Activated T-cell treated with anti-CD3 and anti-CD28 coated beads, Interleukin-2, amount 50 U/mL, for 72 hours (primary cell): ENCODE results near the gene KLHL29. TPM values are rescaled to one million over a fixed set of nuclear protein-coding genes. Genes with fewer than 3 reads are reported as not detected.

ENCODE experiments used
- ATAC-seq, 2 donors: fragments of 150-1000 bp; cut with Tn5 transposase; replicated peaks in 1 of 2; 2 replicates each; pipeline ENCODE4 v1.10.0; 2021; ENCODE audit warnings: moderate library complexity in 2 of 2, mild to moderate bottlenecking in 1 of 2
- DNase-seq, 2 donors: peaks; one replicate each; pipeline ENCODE4 v3.0.0; 2021 to 2022; ENCODE audit warnings: mixed read lengths in 1 of 2
- H3K27ac Mint-ChIP-seq: one replicate; pipeline ENCODE4 v1.8.0; 2022; ENCODE audit warnings: mild to moderate bottlenecking, moderate library complexity, mixed read lengths
- H3K27me3 Mint-ChIP-seq: one replicate; pipeline ENCODE4 v1.8.0; 2022; ENCODE audit warnings: low read depth, mixed read lengths
- H3K36me3 Mint-ChIP-seq, 2 donors: one replicate each; pipeline ENCODE4 v1.8.0; 2022; ENCODE audit warnings: mixed read lengths in 2 of 2, mild to moderate bottlenecking in 1 of 2; ENCODE audit not compliant: insufficient read depth in 2 of 2
- H3K4me1 Mint-ChIP-seq: one replicate; pipeline ENCODE4 v1.8.0; 2022; ENCODE audit warnings: low read depth, mixed read lengths
- H3K4me3 Mint-ChIP-seq, 2 donors: one replicate each; pipeline ENCODE4 v1.8.0; 2022; ENCODE audit warnings: mild to moderate bottlenecking in 2 of 2, mixed read lengths in 2 of 2, moderate library complexity in 2 of 2
- H3K9me3 Mint-ChIP-seq, 2 donors: one replicate each; pipeline ENCODE4 v1.8.0; 2022; ENCODE audit warnings: mixed read lengths in 2 of 2
- total RNA-seq, 2 donors: library from RNA; stranded (reverse); gene quantifications; one replicate each; pipeline ENCODE4 v1.2.3, GENCODE V29; 2022

Gene KLHL29
- total RNA-seq, 2 donors from 2014 or later: 2.5 to 4.0 TPM

DNA sequence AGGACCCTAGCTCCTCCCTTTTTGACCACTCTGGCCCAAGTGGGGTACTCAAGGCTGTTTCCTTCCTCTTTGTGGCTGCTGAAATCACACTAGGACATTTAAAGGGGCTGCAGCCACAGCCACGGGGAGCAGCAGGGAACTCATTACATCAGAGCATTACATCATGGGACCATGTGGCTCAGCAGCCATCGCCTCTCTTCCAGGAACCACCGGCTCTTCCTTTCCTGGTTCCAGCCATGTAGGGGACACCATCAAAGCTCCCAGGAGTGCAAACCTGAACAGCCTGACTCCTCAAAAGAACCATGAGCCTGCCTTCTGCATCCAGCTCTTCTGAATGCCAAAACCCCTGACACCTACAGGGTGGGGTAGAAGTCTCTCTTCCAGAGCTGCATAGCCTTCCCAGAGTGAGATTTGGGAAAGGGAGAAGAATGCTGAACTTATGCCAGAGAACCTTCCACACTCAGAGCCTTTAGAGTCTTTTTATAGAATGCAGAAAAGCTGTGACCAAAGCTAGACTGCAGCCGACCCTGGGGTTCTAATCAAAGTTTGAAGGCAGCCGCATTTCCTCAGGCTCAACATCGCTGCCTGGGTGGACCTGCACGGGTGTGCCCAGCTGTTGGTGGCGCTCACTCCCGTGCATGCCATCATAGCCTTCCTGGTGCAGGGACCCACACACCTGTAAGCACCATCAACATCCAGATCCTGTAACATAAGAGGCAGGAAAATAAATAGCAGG, 121.7 kb downstream of the KLHL29 start:
- H3K27me3 Mint-ChIP-seq: peaks cover 6% of the 10 kb centered on the region
- no peak overlapping the region for H3K4me3 Mint-ChIP-seq
- H3K27ac Mint-ChIP-seq: no peak overlapping the region

DNA sequence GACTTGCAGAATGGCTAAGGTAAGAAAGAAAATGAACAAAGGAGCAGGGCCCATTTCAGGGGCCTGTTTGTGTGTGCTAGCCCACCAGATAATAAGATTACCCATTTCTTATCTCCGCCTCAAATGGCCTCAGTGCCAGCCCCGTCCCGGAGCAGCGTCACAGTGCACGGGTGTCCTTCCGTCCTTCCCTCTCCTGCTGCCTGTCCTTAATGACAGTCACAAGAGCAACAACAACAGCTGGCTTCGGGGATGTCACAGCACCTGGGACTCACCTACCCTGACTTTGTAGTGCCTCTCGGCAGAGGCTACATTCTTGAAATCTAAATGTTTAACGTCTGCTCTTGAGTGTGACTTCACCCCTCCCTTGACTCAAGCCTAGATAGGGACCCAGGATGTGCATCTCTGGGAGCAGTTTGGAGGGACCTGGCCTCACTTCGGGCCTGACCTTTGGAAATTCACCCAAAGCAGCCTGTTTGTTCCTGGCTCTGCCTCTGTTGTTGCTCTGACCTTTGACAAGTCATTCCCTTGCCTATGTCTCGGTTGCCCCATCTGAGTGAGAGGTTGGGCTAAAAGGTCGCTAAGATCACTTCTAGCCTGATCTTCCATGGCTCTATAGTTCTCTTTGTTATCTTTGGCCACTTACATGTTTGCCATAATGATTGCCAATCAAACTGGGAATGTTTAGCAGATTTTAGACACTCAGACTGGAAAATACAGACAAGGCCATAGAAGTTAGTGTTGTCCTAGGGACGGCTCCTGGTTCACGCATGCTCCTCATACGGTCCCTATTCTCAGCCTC, 122.5 kb downstream of the KLHL29 start:
- DNase-seq (no peak), ATAC-seq (no peak)
- peaks cover 6% of the 10 kb centered on the region for H3K27me3 Mint-ChIP-seq
- H3K9me3 Mint-ChIP-seq: no peaks in the 10 kb centered on the region
- no peaks in the 10 kb centered on the region for H3K36me3 Mint-ChIP-seq
- no peak overlapping the region for H3K27ac Mint-ChIP-seq
- H3K4me3 Mint-ChIP-seq: no peak overlapping the region
- peaks cover 6% of the 10 kb centered on the region for H3K4me1 Mint-ChIP-seq

More for the DNA sequence above, 121.7 kb downstream of the KLHL29 start:
- H3K36me3 Mint-ChIP-seq: no peaks in the 10 kb centered on the region
- peaks cover 6% of the 10 kb centered on the region for H3K4me1 Mint-ChIP-seq
- no peaks in the 10 kb centered on the region for H3K9me3 Mint-ChIP-seq
- DNase-seq (no peak), ATAC-seq (no peak)

DNA sequence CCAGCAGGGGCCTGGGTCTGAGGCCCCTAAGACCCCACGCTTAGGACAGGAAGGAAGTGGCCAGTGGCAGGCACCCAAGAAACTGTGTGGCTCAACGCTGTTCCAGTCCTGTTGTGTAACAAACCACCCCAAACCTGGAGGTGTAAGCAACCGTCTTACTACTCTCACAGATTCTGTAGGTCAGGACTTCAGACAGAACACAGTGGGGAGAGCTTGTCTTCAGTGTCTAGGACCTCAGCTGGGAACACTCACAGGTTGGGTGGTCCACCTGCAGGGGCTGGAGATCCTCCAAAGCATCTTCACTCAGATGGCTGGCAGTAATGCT, 123.0 kb downstream of the KLHL29 start:
- H3K27me3 Mint-ChIP-seq: peaks cover 6% of the 10 kb centered on the region
- peaks cover 6% of the 10 kb centered on the region for H3K4me1 Mint-ChIP-seq
- no peaks in the 10 kb centered on the region for H3K9me3 Mint-ChIP-seq
- DNase-seq (no peak), ATAC-seq (no peak)
- H3K36me3 Mint-ChIP-seq: no peaks in the 10 kb centered on the region
- no peak overlapping the region for H3K4me3 Mint-ChIP-seq
- no peak overlapping the region for H3K27ac Mint-ChIP-seq

DNA sequence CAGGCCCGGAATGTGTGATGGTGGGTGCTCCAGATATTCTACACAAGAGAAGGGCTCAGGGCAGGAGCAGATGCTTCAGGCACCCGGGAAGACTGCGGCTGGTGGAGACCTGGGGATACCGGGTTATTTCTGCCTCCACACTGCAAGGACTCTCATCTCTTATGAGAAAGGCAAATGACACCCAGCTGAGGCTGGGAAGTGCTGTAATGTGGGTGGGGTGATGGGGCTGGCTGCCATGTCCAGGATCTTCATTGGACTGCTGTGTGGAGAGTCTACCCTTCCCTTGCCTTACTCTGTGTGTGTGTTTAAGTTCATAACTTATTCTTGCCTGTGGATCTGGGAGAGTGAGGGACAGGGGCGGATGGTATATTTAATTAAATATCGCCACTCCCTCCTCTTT, 124.1 kb downstream of the KLHL29 start:
- Mint-ChIP-seq H3K4me1 (peaks cover 6% of the 10 kb centered on the region), H3K27ac (no peak overlapping the region), H3K36me3 (no peaks in the 10 kb centered on the region), H3K4me3 (no peak overlapping the region), H3K9me3 (no peaks in the 10 kb centered on the region), H3K27me3 (peaks cover 6% of the 10 kb centered on the region)
- DNase-seq: no peak
- no peak for ATAC-seq

DNA sequence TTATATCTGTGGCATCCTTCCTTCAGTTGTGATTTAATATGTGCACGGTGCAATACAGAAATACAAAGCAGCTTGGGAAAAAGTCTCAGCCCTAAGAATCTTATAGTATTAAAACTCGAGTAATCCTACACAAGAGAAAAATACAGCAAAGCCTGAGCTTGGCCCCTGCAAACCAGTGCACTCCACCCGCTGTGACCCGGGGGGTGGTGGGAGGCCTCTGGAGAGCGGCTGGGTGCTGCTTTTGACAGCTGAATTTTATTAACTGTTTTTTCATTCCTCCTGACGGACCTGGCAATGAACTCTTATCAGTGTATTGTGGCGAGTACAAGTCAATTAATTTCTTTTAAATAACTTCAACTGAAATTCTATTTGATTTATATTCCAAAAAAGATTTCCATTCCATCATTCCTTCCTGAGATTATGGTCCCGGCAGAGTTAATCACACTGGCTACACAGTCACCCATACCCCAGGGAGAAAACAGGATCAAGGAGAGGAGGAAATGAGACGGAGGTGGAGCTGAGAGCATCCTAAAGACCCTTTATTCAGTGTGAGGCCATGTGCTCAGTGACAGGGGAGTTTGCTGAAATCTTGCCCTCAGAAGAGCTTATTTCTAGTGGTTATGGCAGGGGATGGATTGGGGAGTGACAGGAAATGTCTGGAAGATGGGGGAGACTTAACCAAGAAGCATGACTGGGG, 124.8 kb downstream of the KLHL29 start:
- no peak overlapping the region for H3K27ac Mint-ChIP-seq
- H3K9me3 Mint-ChIP-seq: no peaks in the 10 kb centered on the region
- peaks cover 6% of the 10 kb centered on the region for H3K4me1 Mint-ChIP-seq

DNA sequence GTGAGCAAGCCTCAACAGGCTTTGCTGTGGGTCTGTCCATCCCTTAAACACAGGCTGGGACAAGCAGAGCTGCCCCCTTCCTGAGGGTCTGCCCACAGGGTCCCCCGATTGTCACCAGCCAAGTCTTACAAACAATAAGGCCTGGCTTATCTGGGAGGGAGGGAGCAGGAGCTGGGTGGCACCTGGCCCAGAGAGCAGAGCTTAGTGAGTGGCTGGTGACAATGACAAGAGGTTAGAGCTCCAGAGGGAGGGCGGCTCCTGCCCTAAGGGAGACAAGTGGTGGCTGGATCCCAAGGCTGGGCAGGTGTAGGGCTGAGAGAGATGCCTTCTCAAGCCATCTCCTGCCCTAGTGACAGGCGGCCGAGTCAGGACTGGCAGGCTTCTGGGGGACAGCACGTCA, 125.5 kb downstream of the KLHL29 start:
- H3K4me3 Mint-ChIP-seq: no peak overlapping the region
- DNase-seq (no peak), ATAC-seq (no peak)
- no peaks in the 10 kb centered on the region for H3K9me3 Mint-ChIP-seq
- H3K36me3 Mint-ChIP-seq: no peaks in the 10 kb centered on the region
- peaks cover 6% of the 10 kb centered on the region for H3K27me3 Mint-ChIP-seq
- H3K27ac Mint-ChIP-seq: no peak overlapping the region
- peaks cover 6% of the 10 kb centered on the region for H3K4me1 Mint-ChIP-seq

More for the DNA sequence above, 124.8 kb downstream of the KLHL29 start:
- H3K36me3 Mint-ChIP-seq: no peaks in the 10 kb centered on the region
- H3K27me3 Mint-ChIP-seq: peaks cover 6% of the 10 kb centered on the region
- no peak for DNase-seq
- H3K4me3 Mint-ChIP-seq: no peak overlapping the region
- ATAC-seq: no peak

DNA sequence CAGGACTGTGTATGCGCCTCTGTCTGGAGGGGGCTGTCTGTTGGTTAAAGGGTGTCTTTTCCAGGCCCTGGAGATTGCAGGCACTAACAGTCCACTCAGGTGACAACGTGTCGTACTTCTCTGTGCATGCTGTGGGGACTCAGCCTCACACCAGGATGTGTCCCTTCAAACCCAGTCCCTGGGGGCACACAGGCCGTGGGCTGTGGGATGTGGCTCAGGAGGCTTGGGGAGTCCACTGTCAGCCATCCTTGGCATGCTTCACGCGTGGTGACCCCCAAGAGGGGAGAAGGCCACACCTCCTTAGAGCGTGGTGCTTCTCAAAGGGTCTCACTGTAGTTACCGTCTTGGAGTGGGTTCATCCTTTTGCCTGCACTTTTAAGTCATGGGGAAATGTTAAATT, 127.8 kb downstream of the KLHL29 start:
- DNase-seq (no peak), ATAC-seq (no peak)
- Mint-ChIP-seq H3K27ac (no peak overlapping the region), H3K9me3 (no peaks in the 10 kb centered on the region), H3K4me1 (no peaks in the 10 kb centered on the region), H3K36me3 (no peaks in the 10 kb centered on the region), H3K27me3 (peaks cover 3% of the 10 kb centered on the region), H3K4me3 (no peak overlapping the region)

DNA sequence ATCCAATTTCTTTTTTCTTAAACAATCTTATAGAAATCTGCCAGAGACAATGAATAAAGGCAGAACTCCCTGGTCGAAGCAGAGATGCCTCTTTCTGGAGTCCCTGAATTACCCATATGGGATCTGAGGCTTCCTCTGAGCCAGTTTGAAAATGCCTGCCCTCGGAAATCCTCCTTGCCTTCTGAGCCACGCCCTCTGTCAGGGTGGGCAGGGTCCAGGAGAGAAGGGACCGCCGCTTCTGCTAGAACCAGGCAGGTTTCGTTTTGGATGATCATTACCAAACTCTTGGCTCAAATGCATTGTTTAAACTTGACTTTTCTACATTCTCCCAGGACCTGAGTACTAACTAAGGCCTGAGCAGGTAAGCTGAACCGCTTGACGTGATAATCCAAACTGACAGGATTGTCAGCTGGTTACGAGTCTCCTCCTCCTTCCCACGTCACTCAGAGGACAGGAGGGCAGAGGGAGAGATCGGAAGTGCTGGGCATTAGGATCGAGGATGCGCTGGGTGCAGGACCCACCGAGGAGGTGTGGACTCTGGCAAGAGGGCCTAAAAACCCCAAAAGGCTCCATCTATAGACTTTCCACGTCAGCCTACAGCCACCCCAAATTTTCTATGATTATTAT, 128.4 kb downstream of the KLHL29 start:
- no peak for ATAC-seq
- no peaks in the 10 kb centered on the region for H3K9me3 Mint-ChIP-seq
- H3K36me3 Mint-ChIP-seq: no peaks in the 10 kb centered on the region
- H3K27me3 Mint-ChIP-seq: no peaks in the 10 kb centered on the region
- no peak for DNase-seq
- H3K27ac Mint-ChIP-seq: no peak overlapping the region
- no peaks in the 10 kb centered on the region for H3K4me1 Mint-ChIP-seq
- no peak overlapping the region for H3K4me3 Mint-ChIP-seq

DNA sequence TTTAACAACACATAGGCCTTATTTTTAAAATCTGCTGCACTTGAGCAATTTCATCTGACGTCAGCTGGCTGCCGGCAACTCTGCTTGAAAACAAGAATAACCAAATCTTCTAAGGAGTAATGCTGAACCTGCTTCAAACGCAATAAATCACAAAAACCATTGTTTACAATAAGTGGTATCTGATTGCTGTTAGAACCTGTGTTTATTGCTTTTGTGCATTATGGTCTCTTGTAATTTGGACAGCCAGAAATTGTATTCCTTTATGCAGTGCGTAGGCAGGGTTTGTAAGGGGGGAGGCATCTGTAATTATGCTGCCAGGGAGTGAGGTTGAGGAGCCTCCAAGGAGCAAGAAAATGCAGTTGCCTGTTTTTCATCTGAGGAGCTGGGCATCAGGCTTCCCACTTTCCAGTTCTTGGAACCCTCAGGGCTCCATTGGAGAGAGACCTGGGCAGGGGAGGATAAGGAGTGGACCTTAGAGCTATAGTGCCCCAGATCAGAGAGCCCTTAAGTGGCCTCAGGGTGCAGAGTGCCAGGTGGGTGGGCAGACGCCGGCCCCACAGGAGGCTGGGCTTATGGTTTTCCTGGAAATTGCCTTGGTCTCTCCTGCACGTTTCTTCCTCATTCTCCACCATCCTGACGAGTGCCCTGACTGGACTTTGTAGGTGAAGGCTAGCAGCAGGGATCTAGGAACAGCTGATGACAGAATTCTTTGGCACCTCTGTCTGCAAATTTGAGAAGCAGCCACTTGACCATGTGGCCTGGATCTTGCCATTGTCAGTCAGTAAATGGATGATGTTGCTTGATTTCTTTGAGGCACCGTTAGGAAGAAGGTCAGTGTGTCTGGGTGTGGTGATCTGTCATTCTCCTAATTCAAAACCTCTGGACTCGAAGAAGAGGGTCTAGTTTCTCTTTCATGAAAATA, 129.2 kb downstream of the KLHL29 start:
- Mint-ChIP-seq H3K4me3 (no peak overlapping the region), H3K27me3 (no peaks in the 10 kb centered on the region), H3K9me3 (no peaks in the 10 kb centered on the region), H3K36me3 (no peaks in the 10 kb centered on the region), H3K4me1 (no peaks in the 10 kb centered on the region), H3K27ac (no peak overlapping the region)
- no peak for DNase-seq
- ATAC-seq: no peak

DNA sequence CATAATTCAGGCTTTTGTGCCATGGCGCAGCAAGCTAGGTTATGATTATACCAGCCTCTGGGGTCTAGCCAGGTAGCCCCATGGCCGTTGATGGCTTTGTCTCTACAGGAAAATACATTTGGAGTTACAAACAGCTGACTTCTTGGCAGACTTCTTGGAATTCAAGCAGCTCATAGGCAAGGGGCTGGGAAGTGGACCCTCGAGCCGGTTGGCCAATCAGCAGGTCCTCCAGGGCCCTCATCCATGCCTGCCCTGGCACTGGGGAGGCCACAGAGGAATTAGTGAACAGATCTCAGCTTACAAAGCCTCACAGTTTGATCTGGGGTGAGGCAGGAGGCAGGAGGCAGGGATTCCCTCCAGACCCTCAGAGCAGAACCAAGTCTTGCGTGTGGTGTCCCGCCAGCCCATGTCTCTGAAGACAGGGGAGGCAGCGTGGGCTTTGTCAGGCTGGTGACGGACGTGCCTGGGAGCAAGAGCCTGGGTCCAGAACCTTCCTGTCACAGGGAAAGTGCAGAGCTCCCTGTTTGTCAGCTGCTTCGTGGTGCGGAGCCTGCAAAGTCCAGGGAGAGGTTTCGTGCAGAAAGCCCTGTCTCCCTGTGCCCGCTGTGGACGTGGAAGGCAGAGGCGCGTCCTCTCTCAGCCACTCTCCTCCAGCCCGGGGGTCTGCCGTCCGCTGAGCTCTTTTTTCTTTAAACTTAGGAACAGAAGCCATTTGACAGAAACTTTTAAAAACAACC, 131.7 kb downstream of the KLHL29 start:
- H3K4me3 Mint-ChIP-seq: no peak overlapping the region
- H3K36me3 Mint-ChIP-seq: no peaks in the 10 kb centered on the region
- H3K9me3 Mint-ChIP-seq: no peaks in the 10 kb centered on the region
- no peak for DNase-seq
- H3K27ac Mint-ChIP-seq: no peak overlapping the region
- ATAC-seq: no peak
- H3K4me1 Mint-ChIP-seq: no peaks in the 10 kb centered on the region
- no peaks in the 10 kb centered on the region for H3K27me3 Mint-ChIP-seq

DNA sequence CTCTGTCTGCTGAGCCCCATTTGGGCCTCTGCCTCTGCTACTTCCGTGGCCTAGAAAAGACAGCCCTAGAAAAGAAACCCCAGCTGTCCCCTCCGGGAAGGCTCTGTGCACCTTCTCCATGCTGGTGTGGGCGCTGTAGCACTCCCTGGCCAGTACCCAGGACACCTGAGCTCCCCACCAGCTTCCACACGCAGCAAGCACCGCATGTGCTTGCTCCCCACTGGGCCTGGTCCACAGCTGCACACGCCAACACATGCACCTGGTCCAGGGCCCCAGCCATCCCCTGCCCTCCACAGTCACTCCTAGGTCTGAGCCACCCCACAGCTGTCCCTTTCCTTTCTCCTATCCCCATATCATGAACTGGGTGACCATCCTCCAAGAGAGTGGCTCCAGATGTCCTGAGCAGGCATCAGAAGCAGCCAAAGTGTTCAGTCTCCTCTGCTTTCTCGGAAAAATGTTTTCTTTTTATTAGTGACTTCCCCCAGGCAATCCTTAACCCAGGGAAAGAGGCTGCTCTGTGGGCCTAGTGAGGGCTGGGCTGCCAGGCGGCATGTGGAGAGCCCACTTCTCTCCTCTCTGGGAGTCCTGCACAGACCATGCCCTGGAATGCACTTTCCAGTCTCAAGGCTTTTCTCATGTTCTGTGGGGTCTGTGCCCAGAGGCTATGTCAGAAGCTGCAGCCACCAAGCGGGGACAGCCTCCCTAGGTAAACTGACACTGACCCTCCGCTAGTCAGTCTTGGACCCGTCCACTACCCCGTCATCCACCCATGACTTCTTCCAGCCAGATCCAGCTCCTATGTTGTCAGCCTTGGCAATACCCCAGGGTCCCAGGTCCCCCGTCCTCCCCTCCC, 133.7 kb downstream of the KLHL29 start:
- ATAC-seq: no peak
- no peak overlapping the region for H3K27ac Mint-ChIP-seq
- H3K27me3 Mint-ChIP-seq: no peaks in the 10 kb centered on the region
- no peaks in the 10 kb centered on the region for H3K9me3 Mint-ChIP-seq
- no peaks in the 10 kb centered on the region for H3K36me3 Mint-ChIP-seq
- H3K4me3 Mint-ChIP-seq: no peak overlapping the region
- H3K4me1 Mint-ChIP-seq: no peaks in the 10 kb centered on the region
- no peak for DNase-seq
